BLaER1 (cell line): ENCODE data around the gene DENND5B.
"Not testable (repeated sequence)": the region's sequence is repeated elsewhere in the genome, so short reads cannot be mapped to it uniquely, and the experiment has no call there.

Experiments
- H3K27ac ChIP-seq: shearing (Covaris generic); formaldehyde crosslinking; 2 replicates; pipeline ENCODE4 v1.8.1; 2022
- H3K27me3 ChIP-seq: shearing (Covaris generic); formaldehyde crosslinking; 2 replicates; pipeline ENCODE4 v1.8.1; 2022
- H3K36me3 ChIP-seq: shearing (Covaris generic); formaldehyde crosslinking; 2 replicates; pipeline ENCODE4 v1.8.1; 2022
- H3K4me1 ChIP-seq: shearing (Covaris generic); formaldehyde crosslinking; 2 replicates; pipeline ENCODE4 v1.8.1; 2022
- H3K4me2 ChIP-seq: shearing (Covaris generic); formaldehyde crosslinking; 2 replicates; pipeline ENCODE4 v1.8.1; 2022
- H3K4me3 ChIP-seq: shearing (Covaris generic); formaldehyde crosslinking; 2 replicates; pipeline ENCODE4 v1.8.1; 2022
- H3K9ac ChIP-seq: shearing (Covaris generic); formaldehyde crosslinking; 2 replicates; pipeline ENCODE4 v1.8.1; 2022
- H3K9me3 ChIP-seq: shearing (Covaris generic); formaldehyde crosslinking; 2 replicates; pipeline ENCODE4 v1.8.1; 2022
- H4K20me1 ChIP-seq: shearing (Covaris generic); formaldehyde crosslinking; 2 replicates; pipeline ENCODE4 v1.8.1; 2022
- Cebpa-rat ChIP-seq: shearing (Covaris generic); IDR thresholded peaks from 2 replicates; pipeline ENCODE4 v1.8.1; 2022

The DENND5B gene

GRCh38 chr12:31456562-31456961, 134.4 kb downstream of the DENND5B start:
- TF ChIP-seq Cebpa-rat = no peak
- Histone ChIP-seq H3K36me3 (0 out of 2 replicates have a peak, but pooled peaks cover 16% of the 10 kb centered on the region), H3K4me2 (no peak overlapping the region), H3K27me3 (no peaks in the 10 kb centered on the region), H4K20me1 (no peaks in the 10 kb centered on the region), H3K4me1 (no peaks in the 10 kb centered on the region), H3K4me3 (no peak overlapping the region), H3K27ac (no peak overlapping the region), H3K9me3 (no peaks in the 10 kb centered on the region), H3K9ac (no peak overlapping the region)

- Histone ChIP-seq H3K9me3 (no peaks in the 10 kb centered on the region), H3K27ac (no peak overlapping the region), H3K9ac (no peak overlapping the region), H3K36me3 (peaks cover 10% of the 10 kb centered on the region; the same call in 1 of the 2 replicates), H3K4me2 (no peak overlapping the region), H3K27me3 (no peaks in the 10 kb centered on the region), H3K4me1 (no peaks in the 10 kb centered on the region), H3K4me3 (no peak overlapping the region), H4K20me1 (no peaks in the 10 kb centered on the region)
- no peak for TF ChIP-seq Cebpa-rat
Observed at GRCh38 chr12:31444736-31445135, 146.2 kb downstream of the DENND5B start.

GRCh38 chr12:31440586-31440985, 150.3 kb downstream of the DENND5B start:
- TF ChIP-seq Cebpa-rat = no peak
- Histone ChIP-seq H3K4me2 (no peak overlapping the region), H3K36me3 (no peaks in the 10 kb centered on the region), H3K4me3 (no peak overlapping the region), H3K27ac (no peak overlapping the region), H3K9ac (no peak overlapping the region), H3K4me1 (no peaks in the 10 kb centered on the region), H3K9me3 (no peaks in the 10 kb centered on the region), H4K20me1 (no peaks in the 10 kb centered on the region), H3K27me3 (no peaks in the 10 kb centered on the region)

- Histone ChIP-seq H4K20me1 (no peaks in the 10 kb centered on the region), H3K4me2 (no peak overlapping the region), H3K36me3 (no peaks in the 10 kb centered on the region), H3K9me3 (no peaks in the 10 kb centered on the region), H3K4me1 (no peaks in the 10 kb centered on the region), H3K27me3 (no peaks in the 10 kb centered on the region), H3K9ac (no peak overlapping the region), H3K27ac (no peak overlapping the region), H3K4me3 (no peak overlapping the region)
- TF ChIP-seq Cebpa-rat = no peak
Observed at GRCh38 chr12:31440134-31440533, 150.8 kb downstream of the DENND5B start.

GRCh38 chr12:31431721-31432240, 159.2 kb downstream of the DENND5B start:
- H3K4me2 ChIP-seq = no peak overlapping the region
- H3K9ac ChIP-seq = no peak overlapping the region
- TF ChIP-seq Cebpa-rat = no peak
- no peaks in the 10 kb centered on the region for H3K9me3 ChIP-seq
- H3K4me3 ChIP-seq = no peak overlapping the region
- H4K20me1 ChIP-seq = no peaks in the 10 kb centered on the region
- H3K4me1 ChIP-seq = no peaks in the 10 kb centered on the region
- H3K27ac ChIP-seq = no peak overlapping the region
- H3K27me3 ChIP-seq = no peaks in the 10 kb centered on the region
- H3K36me3 ChIP-seq = no peaks in the 10 kb centered on the region

- no peak overlapping the region for H3K9ac ChIP-seq
- no peak overlapping the region for H3K4me3 ChIP-seq
- no peak for TF ChIP-seq Cebpa-rat
- H3K4me1 ChIP-seq = no peaks in the 10 kb centered on the region
- H4K20me1 ChIP-seq = no peaks in the 10 kb centered on the region
- H3K4me2 ChIP-seq = no peak overlapping the region
- H3K27me3 ChIP-seq = no peaks in the 10 kb centered on the region
- no peaks in the 10 kb centered on the region for H3K9me3 ChIP-seq
- H3K36me3 ChIP-seq = peaks cover 9% of the 10 kb centered on the region; the same call in 1 of the 2 replicates
- no peak overlapping the region for H3K27ac ChIP-seq
Observed at GRCh38 chr12:31423405-31423804, 167.5 kb downstream of the DENND5B start.

- H3K9ac ChIP-seq = no peak overlapping the region
- H3K4me1 ChIP-seq = no peaks in the 10 kb centered on the region
- no peaks in the 10 kb centered on the region for H3K9me3 ChIP-seq
- H4K20me1 ChIP-seq = no peaks in the 10 kb centered on the region
- peaks cover 6% of the 10 kb centered on the region; the same call in 1 of the 2 replicates for H3K36me3 ChIP-seq
- no peak for TF ChIP-seq Cebpa-rat
- H3K27me3 ChIP-seq = no peaks in the 10 kb centered on the region
- no peak overlapping the region for H3K4me2 ChIP-seq
- H3K27ac ChIP-seq = no peak overlapping the region
- H3K4me3 ChIP-seq = no peak overlapping the region
Observed at GRCh38 chr12:31412292-31412801, 178.6 kb downstream of the DENND5B start.

GRCh38 chr12:31408763-31409162, 182.2 kb downstream of the DENND5B start:
- H3K9ac ChIP-seq = no peak overlapping the region
- H3K27ac ChIP-seq = no peak overlapping the region
- H3K36me3 ChIP-seq = peaks cover 6% of the 10 kb centered on the region; the same call in 1 of the 2 replicates
- TF ChIP-seq Cebpa-rat = no peak
- H3K4me2 ChIP-seq = no peak overlapping the region
- H3K4me1 ChIP-seq = peaks cover 13% of the 10 kb centered on the region
- no peaks in the 10 kb centered on the region for H4K20me1 ChIP-seq
- no peak overlapping the region for H3K4me3 ChIP-seq
- no peaks in the 10 kb centered on the region for H3K9me3 ChIP-seq
- no peaks in the 10 kb centered on the region for H3K27me3 ChIP-seq

- Histone ChIP-seq H3K9me3 (no peaks in the 10 kb centered on the region), H3K36me3 (no peaks in the 10 kb centered on the region), H3K4me3 (no peak overlapping the region), H3K27ac (no peak overlapping the region), H3K4me1 (peaks cover 13% of the 10 kb centered on the region), H3K4me2 (no peak overlapping the region), H3K27me3 (no peaks in the 10 kb centered on the region), H3K9ac (no peak overlapping the region), H4K20me1 (no peaks in the 10 kb centered on the region)
- TF ChIP-seq Cebpa-rat = no peak
Observed at GRCh38 chr12:31407562-31407961, 183.4 kb downstream of the DENND5B start.

GRCh38 chr12:31406345-31406744, 184.6 kb downstream of the DENND5B start:
- Histone ChIP-seq H3K27ac (no peak overlapping the region), H4K20me1 (no peaks in the 10 kb centered on the region), H3K36me3 (no peaks in the 10 kb centered on the region), H3K9ac (no peak overlapping the region), H3K9me3 (no peaks in the 10 kb centered on the region), H3K4me1 (peaks cover 13% of the 10 kb centered on the region), H3K4me2 (peak overlapping the region; percentile 31), H3K27me3 (no peaks in the 10 kb centered on the region), H3K4me3 (no peak overlapping the region)
- TF ChIP-seq Cebpa-rat = no peak

- no peak overlapping the region for H3K9ac ChIP-seq
- H4K20me1 ChIP-seq = no peaks in the 10 kb centered on the region
- H3K27me3 ChIP-seq = no peaks in the 10 kb centered on the region
- peaks cover 13% of the 10 kb centered on the region for H3K4me1 ChIP-seq
- no peaks in the 10 kb centered on the region for H3K36me3 ChIP-seq
- TF ChIP-seq Cebpa-rat = no peak
- no peaks in the 10 kb centered on the region for H3K9me3 ChIP-seq
- no peak overlapping the region for H3K27ac ChIP-seq
- H3K4me2 ChIP-seq = no peak overlapping the region
- H3K4me3 ChIP-seq = no peak overlapping the region
Observed at GRCh38 chr12:31405021-31405420, 185.9 kb downstream of the DENND5B start.

- H3K9ac ChIP-seq, H4K20me1 ChIP-seq, H3K27me3 ChIP-seq, H3K36me3 ChIP-seq, H3K4me2 ChIP-seq, H3K4me3 ChIP-seq, H3K27ac ChIP-seq, H3K9me3 ChIP-seq: not testable (repeated sequence)
- peaks cover 13% of the 10 kb centered on the region for H3K4me1 ChIP-seq
Observed at GRCh38 chr12:31403099-31403607, 187.8 kb downstream of the DENND5B start.
